Measurements from ENCODE around the gene TENM3.
"Not testable (repeated sequence)": the region's sequence is repeated elsewhere in the genome, so short reads cannot be mapped to it uniquely, and the experiment has no call there.

The TENM3 gene

DNA sequence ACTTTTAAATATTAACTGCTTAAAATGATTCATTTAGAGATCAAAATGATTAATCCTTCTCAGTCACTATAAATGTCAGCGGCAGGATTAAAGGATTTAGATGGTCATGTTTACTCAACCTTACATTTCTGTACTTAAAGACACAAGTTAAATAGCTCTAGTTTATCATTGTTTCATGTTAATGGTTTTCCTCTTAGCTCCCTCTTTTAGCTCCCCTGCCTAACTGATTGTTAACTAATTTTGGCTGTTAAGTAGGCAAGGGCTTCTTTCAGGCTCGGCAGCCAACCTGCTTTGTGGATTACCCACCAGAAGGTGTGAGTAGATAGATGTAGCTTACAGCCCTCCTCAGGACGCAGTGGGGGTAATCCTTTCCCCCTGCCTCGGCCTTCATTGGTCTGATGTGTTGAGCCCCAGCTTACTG lies 96.0 kb downstream of the TENM3 start:
- DNase-seq (ENCODE audit: low spot score): no peak

- DNase-seq (ENCODE audit: low spot score): no peak
Measured at GRCh38 chr4:182343453-182343852, 100.3 kb downstream of the TENM3 start.

GRCh38 chr4:182344968-182345367 lies 101.8 kb downstream of the TENM3 start:
- no peak for DNase-seq (ENCODE audit: low spot score)

DNA sequence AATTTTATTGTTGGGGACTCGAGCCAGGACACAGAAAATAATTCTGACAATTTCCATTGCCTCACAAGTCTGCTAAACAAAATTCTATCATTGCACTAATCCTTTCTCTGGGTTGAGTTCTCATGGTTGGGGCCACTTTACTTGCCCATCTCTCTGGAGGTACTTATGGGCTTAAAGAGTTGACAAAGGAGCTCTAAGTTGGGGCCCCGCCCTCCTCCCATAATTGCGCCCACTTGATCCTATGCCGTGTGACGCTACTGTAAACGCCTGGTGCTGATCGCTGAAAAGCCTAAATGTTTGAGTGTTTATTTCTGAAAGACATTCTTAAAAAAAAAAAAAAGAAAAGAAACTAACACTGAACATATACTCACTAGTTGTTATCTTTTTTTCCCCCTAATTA lies 103.0 kb downstream of the TENM3 start:
- DNase-seq (ENCODE audit: low spot score): no peak

GRCh38 chr4:182346675-182347375 lies 103.6 kb downstream of the TENM3 start:
- no peak for DNase-seq (ENCODE audit: low spot score)

- DNase-seq (ENCODE audit: low spot score): no peak
Measured at GRCh38 chr4:182348779-182349326, 105.7 kb downstream of the TENM3 start.

DNA sequence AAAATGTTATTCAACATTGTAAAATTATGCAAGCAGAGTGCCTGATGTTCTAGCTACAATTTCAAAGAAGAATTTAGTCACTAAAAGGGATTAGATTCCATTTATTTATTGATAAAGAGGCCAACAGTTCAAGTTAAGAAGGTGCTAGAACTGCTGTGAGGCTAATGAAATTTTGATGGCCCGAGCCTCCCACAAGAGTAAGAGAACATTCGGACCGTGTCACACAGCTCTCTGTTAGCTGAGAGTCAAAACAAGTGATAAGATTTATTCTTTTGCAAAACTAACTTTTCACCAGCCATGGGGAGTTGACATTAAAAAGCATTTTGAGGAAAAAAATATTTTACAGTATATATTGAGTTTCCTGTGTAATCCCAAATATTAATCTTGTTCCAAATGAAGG lies 106.8 kb downstream of the TENM3 start:
- no peak for DNase-seq (ENCODE audit: low spot score)

GRCh38 chr4:182351485-182351884 lies 108.3 kb downstream of the TENM3 start:
- no peak for DNase-seq (ENCODE audit: low spot score)

DNA sequence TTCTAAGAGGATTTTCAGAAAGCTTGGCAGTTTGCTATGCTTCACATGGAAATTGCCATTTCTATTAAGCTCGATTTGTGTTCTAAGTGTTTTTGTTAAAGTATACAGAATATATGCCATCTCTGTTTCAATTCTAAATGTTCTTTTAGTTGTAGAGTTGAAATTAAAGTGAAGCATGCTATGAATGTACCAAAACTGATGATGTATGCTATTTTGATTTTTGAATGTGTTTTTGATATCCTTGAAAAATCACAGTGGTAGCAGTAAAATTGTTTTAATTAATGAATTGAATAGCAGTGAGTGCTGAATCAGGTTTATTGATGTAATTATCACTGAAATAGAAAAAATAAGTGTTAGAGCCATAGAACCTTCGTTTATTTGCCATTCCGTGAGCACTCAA lies 110.9 kb downstream of the TENM3 start:
- DNase-seq (ENCODE audit: low spot score): no peak

GRCh38 chr4:182354867-182355266 lies 111.7 kb downstream of the TENM3 start:
- DNase-seq (ENCODE audit: low spot score): no peak

- DNase-seq (ENCODE audit: low spot score): no peak
Measured at GRCh38 chr4:182367153-182367552, 124.0 kb downstream of the TENM3 start.

DNA sequence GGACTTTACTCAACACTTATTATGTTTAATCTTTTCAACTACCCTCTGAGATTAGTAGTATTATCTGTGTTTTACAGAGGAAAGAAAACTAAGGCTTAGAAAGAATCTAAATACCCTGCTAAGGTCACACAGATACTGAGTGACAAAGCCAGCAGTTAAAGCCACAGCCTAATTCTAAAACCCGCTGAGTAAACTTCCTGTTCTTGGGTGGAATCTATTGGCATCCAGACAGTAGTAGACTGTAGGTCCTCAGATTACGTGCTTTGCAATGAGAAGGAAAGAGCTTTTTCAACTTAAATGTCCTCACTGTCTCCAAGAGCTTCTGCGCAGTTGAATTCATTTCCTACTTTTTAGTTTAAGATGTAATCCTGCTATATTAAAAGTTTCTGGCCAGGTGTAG lies 126.0 kb downstream of the TENM3 start:
- no peak for DNase-seq (ENCODE audit: low spot score)

GRCh38 chr4:182370491-182370890 lies 127.3 kb downstream of the TENM3 start:
- no peak for DNase-seq (ENCODE audit: low spot score)

- no peak for DNase-seq (ENCODE audit: low spot score)
Measured at GRCh38 chr4:182380771-182381181, 137.6 kb downstream of the TENM3 start.

DNA sequence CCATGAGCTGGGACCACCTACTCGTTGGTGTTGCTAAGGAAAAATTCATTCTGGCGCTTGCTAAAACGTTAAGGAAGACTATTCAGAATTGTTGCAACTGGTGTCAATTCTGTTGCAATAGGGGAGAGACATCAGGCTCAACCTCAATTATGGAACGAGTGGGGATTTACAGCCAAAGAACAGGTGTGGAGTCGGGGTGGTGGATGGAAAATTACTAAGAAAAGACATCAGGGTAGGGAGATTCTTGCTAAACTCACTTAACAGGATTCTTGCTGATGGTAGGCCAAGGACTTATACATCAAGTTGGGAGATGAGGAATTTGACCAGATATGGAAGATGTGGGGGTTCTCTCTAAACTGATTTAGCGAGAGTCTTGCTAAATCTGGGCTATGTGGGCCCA lies 139.7 kb downstream of the TENM3 start:
- no peak for DNase-seq (ENCODE audit: low spot score)

DNA sequence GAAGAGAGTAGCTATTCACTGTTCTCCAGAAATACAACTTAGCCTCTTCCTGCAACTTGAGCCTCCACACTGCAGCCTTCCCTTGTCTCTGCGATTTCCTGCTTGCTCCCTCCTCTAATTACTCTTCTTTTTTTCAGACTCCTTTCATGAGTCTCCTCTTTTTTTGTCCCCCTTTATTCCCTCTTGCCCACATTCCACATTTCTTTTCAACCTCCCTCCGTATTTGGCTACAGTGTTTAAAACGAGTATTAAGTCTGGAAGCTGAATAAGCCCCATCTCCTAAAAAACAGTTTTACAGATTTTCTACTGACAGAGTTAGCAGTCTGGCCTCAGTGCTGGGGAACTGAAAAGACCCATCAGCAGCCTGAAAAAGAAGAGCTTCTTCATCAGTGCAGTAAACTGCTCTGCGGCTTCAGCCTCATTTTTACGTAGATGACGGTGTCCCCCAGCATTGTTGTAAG lies 141.5 kb downstream of the TENM3 start:
- no peak for DNase-seq (ENCODE audit: low spot score)

GRCh38 chr4:182385897-182386296 lies 142.7 kb downstream of the TENM3 start:
- no peak for DNase-seq (ENCODE audit: low spot score)

GRCh38 chr4:182386576-182386975 lies 143.4 kb downstream of the TENM3 start:
- DNase-seq (ENCODE audit: low spot score): not testable (repeated sequence)

DNA sequence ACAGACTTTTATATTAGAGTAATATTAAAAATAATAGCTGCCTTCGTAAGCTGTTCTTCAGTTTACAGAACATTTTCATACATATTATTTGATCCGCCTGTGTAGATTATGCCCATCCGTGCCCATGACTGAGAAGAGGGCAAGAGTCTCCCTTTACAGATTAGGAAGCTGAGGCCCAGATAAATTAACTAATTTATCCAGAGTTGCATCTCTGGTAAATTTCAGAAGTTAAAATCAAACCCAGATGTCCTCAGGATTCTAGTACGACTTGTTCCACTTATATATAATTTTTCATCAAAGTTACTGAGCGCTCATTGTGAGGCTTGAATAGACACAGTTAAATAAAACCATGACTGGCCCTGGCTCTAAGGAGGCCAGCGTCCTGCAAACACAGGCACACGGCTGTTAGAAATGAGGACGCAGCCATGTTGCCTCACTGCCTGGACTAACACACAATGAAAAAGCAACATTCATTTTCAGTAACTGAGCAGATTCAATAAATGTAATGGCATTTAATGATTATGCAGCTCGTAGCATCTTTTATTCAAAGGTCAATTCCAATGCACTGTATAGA lies 148.0 kb downstream of the TENM3 start:
- no peak for DNase-seq (ENCODE audit: low spot score)

- DNase-seq (ENCODE audit: low spot score): no peak
Measured at GRCh38 chr4:182394181-182394580, 151.0 kb downstream of the TENM3 start.

GRCh38 chr4:182400081-182400480 lies 156.9 kb downstream of the TENM3 start:
- DNase-seq (ENCODE audit: low spot score): no peak

GRCh38 chr4:182400790-182401189 lies 157.6 kb downstream of the TENM3 start:
- no peak for DNase-seq (ENCODE audit: low spot score)

DNA sequence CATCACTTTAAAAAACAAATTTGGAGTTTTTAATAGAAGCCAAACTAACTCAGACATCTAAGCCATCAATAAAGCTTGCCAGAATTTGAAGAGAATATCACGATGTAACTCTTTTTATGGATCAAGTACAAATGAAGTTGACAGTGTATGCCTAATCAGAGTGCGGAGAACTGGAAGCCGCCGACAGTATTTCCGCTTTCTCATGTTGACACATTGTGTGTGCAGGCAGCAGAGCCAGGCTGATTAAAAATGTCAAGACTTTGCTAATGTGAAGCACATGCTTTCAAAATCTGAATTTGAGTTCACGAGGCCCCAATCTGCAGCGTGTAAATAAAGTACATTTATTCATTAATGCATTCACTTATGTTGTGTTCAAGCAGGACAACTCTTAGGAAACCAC lies 161.2 kb downstream of the TENM3 start:
- DNase-seq (ENCODE audit: low spot score): no peak

DNA sequence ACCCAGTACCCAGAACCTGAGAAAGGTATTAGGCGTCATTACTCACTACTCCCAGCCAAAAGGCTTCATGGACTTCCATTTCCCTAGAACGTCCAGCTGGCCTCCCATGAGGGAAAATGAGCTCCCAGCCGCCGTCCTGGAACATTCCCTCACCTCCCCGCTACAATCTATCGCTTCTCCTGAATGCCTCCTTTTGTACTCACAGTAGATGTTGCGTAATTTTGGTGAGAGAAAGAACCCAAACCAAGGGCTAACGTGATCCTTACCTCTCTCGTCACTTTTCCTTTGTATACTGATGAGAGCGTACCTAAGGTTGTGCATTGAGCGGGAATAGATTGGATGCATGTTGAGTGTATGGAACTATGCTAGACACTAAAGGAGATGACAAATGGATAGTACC lies 161.9 kb downstream of the TENM3 start:
- DNase-seq (ENCODE audit: low spot score): no peak
